Smooth muscle cell (in vitro differentiated cells): ENCODE data around the gene PPP1R12B. TPM values are rescaled to one million over a fixed set of nuclear protein-coding genes. Genes with fewer than 3 reads are reported as not detected.
"Not testable (repeated sequence)": the region's sequence is repeated elsewhere in the genome, so short reads cannot be mapped to it uniquely, and the experiment has no call there.

Experiments
- DNase-seq: peaks from one replicate; lab custom pipeline; 2025; ENCODE audit not compliant: unreplicated experiment; lab: John Stamatoyannopoulos, UW
- H2AFZ ChIP-seq: fragments of 200-600 bp; sonication (generic); 2 replicates; pipeline ENCODE4 v1.6.0; 2016; ENCODE audit warnings: antibody characterized with exemption, low read depth, mild to moderate bottlenecking
- H3F3A ChIP-seq: fragments of 200-600 bp; sonication (generic); 2 replicates; pipeline ENCODE4 v1.6.0; 2017; ENCODE audit warnings: antibody characterized with exemption, low read depth
- H3K27ac ChIP-seq: fragments of 200-600 bp; sonication (generic); 2 replicates; pipeline ENCODE4 v1.5.1; 2016; ENCODE audit warnings: low read depth, mild to moderate bottlenecking
- H3K27me3 ChIP-seq: fragments of 200-600 bp; sonication (generic); 2 replicates; pipeline ENCODE4 v1.6.1; 2016; ENCODE audit warnings: low read depth, mild to moderate bottlenecking
- H3K36me3 ChIP-seq: fragments of 200-600 bp; sonication (generic); 2 replicates; pipeline ENCODE4 v1.5.1; 2016; ENCODE audit warnings: low read depth
- H3K4me1 ChIP-seq: fragments of 200-600 bp; sonication (generic); 2 replicates; pipeline ENCODE4 v1.5.1; 2016; ENCODE audit warnings: low read depth
- H3K4me2 ChIP-seq: fragments of 200-600 bp; sonication (generic); 2 replicates; pipeline ENCODE4 v1.6.0; 2016; ENCODE audit warnings: mild to moderate bottlenecking
- H3K4me3 ChIP-seq: fragments of 200-600 bp; sonication (generic); 2 replicates; pipeline ENCODE4 v1.5.1; 2016; ENCODE audit warnings: mild to moderate bottlenecking
- H3K79me2 ChIP-seq: fragments of 200-600 bp; sonication (generic); 2 replicates; pipeline ENCODE4 v1.6.0; 2016; ENCODE audit warnings: low read depth, mild to moderate bottlenecking
- H3K9ac ChIP-seq: fragments of 200-600 bp; sonication (generic); 2 replicates; pipeline ENCODE4 v1.6.0; 2016; ENCODE audit warnings: low read depth
- H3K9me3 ChIP-seq: fragments of 200-600 bp; sonication (generic); replicated peaks from 2 replicates; pipeline ENCODE4 v1.5.1; 2016; ENCODE audit warnings: low read depth
- H4K20me1 ChIP-seq: fragments of 200-600 bp; sonication (generic); 2 replicates; pipeline ENCODE4 v1.6.0; 2016; ENCODE audit warnings: low read depth
- WGBS: methylation state at CpG from one replicate; pipeline ENCODE4 v1.1.7; 2016; ENCODE audit warnings: low lambda C conversion rate; 5-methylcytosine and 5-hydroxymethylcytosine counted together
- polyA plus RNA-seq: library from polyadenylated mRNA; unstranded; fragments of >200 nt; fragmentation: Nextera tagmentation; extraction: Ambion mirVana; gene quantifications from 2 replicates; pipeline ENCODE4 v1.2.1, GENCODE V29; 2016
- total RNA-seq: library from RNA; depleted of rRNA; stranded (reverse); fragments of >200 nt; gene quantifications from 2 replicates; pipeline ENCODE4 v1.2.3, GENCODE V29; 2014
- TF ChIP-seq, protein P1 (sequence below): fragments of 200-600 bp; sonication (generic); IDR thresholded peaks from 2 replicates; pipeline ENCODE4 v1.5.1; 2017; ENCODE audit warnings: borderline replicate concordance, mild to moderate bottlenecking, antibody characterized with exemption; ENCODE audit not compliant: insufficient read depth, poor library complexity, severe bottlenecking

Gene PPP1R12B
- total and polyA plus RNA-seq, 2 experiments from 2014 or later: 2.8 to 6.7 TPM

DNA sequence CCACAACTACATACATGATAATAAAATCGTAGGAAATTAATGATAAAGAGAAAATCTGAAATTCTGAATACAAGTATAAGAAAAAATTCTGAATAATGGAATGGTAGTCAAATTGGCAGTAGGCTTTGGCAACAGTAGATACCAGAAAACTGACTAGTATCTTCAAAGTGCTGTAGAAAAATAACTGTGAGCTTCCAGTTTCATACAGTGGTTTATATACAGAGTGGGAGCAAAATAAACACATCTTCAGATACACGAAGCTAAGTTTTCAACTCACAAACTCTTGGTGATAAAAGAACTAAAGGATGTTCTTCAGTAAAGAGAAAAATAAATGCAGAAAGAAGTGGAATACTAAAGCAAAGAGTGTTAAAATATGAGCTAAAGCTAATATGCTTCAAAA, 173.4 kb downstream of the PPP1R12B start:
- Histone ChIP-seq H3K36me3 (no peaks in the 10 kb centered on the region), H3K9me3 (no peaks in the 10 kb centered on the region), H3K4me1 (peaks cover 5% of the 10 kb centered on the region), H3K4me2 (no peak overlapping the region), H3K27me3 (no peaks in the 10 kb centered on the region), H3F3A (peaks cover 5% of the 10 kb centered on the region), H3K79me2 (no peaks in the 10 kb centered on the region), H3K4me3 (no peak overlapping the region), H2AFZ (no peak overlapping the region), H3K9ac (no peak overlapping the region), H4K20me1 (no peaks in the 10 kb centered on the region), H3K27ac (no peak overlapping the region)
- TF ChIP-seq, protein P1, sequence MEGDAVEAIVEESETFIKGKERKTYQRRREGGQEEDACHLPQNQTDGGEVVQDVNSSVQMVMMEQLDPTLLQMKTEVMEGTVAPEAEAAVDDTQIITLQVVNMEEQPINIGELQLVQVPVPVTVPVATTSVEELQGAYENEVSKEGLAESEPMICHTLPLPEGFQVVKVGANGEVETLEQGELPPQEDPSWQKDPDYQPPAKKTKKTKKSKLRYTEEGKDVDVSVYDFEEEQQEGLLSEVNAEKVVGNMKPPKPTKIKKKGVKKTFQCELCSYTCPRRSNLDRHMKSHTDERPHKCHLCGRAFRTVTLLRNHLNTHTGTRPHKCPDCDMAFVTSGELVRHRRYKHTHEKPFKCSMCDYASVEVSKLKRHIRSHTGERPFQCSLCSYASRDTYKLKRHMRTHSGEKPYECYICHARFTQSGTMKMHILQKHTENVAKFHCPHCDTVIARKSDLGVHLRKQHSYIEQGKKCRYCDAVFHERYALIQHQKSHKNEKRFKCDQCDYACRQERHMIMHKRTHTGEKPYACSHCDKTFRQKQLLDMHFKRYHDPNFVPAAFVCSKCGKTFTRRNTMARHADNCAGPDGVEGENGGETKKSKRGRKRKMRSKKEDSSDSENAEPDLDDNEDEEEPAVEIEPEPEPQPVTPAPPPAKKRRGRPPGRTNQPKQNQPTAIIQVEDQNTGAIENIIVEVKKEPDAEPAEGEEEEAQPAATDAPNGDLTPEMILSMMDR: no peak
- WGBS: 60% methylated on average over 2 of the region's 2 CpGs
- no peak for DNase-seq

DNA sequence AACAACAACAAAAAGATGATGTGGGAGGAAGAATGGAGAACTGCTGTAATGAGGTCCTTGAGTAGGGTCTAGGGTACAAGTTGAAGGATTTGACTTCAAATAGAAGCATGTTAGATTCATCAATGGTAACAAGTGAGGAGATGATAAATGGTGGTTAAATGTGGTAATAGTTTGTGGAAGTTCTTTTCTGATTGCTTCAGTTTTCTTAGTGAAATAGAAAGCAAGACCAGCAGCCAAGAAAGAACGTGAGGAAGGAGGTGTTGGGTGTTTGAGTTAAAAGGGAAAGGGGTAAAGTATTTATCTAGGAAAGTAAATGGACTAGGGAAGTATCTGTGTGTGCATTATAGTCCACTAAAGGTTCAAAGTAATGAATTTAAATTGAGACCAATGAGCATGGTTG, 177.6 kb downstream of the PPP1R12B start:
- H3K79me2 ChIP-seq, H3K36me3 ChIP-seq, H3F3A ChIP-seq, H3K9me3 ChIP-seq, H3K27ac ChIP-seq, H3K4me3 ChIP-seq, H3K9ac ChIP-seq, H2AFZ ChIP-seq, H3K27me3 ChIP-seq, DNase-seq, H3K4me1 ChIP-seq, H4K20me1 ChIP-seq, H3K4me2 ChIP-seq: not testable (repeated sequence)
- WGBS: 100% methylated on average over 1 of the region's 1 CpG

DNA sequence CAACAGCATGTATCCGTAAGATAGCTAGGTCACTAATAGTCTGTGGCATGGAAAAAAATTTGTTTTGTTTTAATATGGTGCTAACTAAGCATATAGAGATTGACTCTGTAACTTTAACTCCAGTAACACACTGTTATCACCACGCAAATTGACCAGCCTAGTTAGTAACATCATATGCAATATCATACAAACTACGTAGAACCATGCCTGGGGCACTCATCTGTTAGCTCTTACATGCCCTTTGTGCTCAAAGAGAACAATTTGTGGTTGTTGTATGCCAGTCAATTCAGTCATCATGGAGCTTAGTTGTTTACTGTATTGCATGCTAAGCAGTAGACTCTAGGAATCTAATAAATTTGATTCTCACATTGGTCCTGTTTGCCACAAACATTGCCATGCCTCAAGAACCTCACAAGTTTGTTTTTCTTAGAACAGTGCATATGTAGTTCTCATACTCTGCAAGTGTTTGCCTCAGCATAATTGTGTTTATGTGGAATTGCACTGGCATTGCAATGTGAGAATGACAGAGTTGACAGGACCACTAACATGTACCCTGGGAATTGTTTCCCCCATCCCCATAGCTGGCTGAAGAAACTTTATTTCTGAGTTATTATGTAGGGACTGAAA, 179.7 kb downstream of the PPP1R12B start:
- not testable (repeated sequence) for H3K27ac ChIP-seq, H4K20me1 ChIP-seq, DNase-seq, H3K4me2 ChIP-seq, H3K4me1 ChIP-seq, H2AFZ ChIP-seq, H3F3A ChIP-seq, H3K27me3 ChIP-seq, H3K9ac ChIP-seq, H3K36me3 ChIP-seq, H3K79me2 ChIP-seq, H3K9me3 ChIP-seq, H3K4me3 ChIP-seq
- WGBS: 89% methylated on average over 3 of the region's 3 CpGs

DNA sequence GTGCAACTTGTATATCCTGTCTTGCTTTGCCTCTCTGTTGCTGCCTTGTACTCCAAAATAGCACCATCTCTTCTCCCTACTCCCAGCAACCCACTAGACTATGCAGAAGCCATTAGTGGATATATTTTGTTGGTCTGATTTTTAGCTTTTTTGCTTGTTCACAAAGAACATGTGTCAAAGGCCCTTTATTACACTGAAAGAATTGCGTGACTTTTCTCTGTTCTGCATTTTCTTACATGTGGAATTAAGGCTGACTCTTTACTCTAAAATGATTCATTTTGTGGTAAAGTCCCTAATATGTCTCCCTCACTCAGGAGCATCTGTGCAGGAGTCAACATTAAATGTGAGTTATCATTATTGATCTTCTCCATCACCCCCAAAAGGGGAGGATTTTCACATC, 182.2 kb downstream of the PPP1R12B start:
- H3K27ac ChIP-seq: peak overlapping the region; percentile 75
- not testable (repeated sequence) for H3K4me2 ChIP-seq, DNase-seq, H3K4me1 ChIP-seq, H3K36me3 ChIP-seq, H4K20me1 ChIP-seq, H3K79me2 ChIP-seq, H3F3A ChIP-seq, H2AFZ ChIP-seq, H3K27me3 ChIP-seq, H3K9ac ChIP-seq, H3K9me3 ChIP-seq, H3K4me3 ChIP-seq
- WGBS: 81% methylated on average over 1 of the region's 1 CpG

DNA sequence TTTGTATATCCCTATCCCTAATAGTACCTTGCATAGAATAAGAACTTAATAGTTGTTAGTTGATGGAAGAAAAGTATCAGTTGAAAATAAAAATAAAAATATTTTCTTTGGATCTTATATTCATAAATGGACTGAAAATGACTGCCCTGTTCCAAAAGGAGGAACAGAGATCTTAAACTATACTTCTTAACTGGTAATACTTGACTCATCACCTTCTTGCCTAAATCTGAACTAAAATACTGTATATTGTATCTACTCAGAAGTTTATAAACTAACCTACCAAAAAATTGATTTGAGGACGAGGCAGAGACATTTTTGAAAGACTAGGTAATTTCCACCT, 182.9 kb downstream of the PPP1R12B start:
- Histone ChIP-seq H3K27me3 (no peaks in the 10 kb centered on the region), H3K79me2 (no peaks in the 10 kb centered on the region), H3K9me3 (no peaks in the 10 kb centered on the region), H3K36me3 (no peaks in the 10 kb centered on the region), H3K4me1 (no peaks in the 10 kb centered on the region), H3K9ac (peak overlapping the region; percentile 15), H4K20me1 (no peaks in the 10 kb centered on the region), H3K27ac (peak overlapping the region; percentile 75), H3F3A (no peaks in the 10 kb centered on the region), H3K4me3 (no peak overlapping the region), H2AFZ (no peak overlapping the region), H3K4me2 (peak overlapping the region; percentile 25)
- WGBS: 87% methylated on average over 1 of the region's 1 CpG
- TF ChIP-seq, protein P1: no peak
- DNase-seq: no peak

DNA sequence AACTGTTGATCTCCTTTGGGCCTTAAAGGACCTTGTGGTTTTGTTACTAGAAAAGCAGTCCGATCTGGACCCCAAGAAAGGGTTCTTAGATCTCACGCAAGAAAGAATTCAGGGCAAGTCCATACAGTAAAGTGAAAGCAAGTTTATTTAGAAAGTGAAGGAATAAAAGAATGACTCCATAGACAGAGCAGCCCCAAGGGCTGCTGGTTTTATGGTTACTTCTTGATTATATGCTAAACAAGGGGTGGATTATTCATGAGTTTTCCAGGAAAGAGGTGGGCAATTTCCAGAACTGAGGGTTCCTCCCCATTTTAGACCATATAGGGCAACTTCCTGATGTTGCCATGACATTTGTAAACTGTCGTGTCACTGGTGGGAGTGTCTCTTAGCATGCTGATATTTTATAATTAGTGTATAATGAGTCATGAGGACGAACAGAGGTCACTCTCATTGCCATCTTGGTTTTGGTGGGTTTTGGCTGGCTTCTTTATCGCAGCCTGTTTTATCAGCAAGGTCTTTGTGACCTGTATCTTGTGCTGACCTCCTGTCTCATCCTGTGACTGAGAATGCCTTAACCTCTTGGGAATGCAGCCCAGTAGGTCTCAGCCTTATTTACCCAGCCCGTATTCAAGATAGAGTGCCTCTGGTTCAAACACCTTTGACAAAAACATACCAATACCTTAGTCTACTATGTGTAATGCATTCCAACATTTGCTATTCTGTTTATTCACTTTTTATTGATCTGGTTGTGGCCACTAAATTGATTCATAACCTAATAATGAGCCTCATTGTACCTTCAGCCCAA, 183.5 kb downstream of the PPP1R12B start:
- DNase-seq: not testable (repeated sequence)
- 74% methylated on average over 6 of the region's 6 CpGs for WGBS

DNA sequence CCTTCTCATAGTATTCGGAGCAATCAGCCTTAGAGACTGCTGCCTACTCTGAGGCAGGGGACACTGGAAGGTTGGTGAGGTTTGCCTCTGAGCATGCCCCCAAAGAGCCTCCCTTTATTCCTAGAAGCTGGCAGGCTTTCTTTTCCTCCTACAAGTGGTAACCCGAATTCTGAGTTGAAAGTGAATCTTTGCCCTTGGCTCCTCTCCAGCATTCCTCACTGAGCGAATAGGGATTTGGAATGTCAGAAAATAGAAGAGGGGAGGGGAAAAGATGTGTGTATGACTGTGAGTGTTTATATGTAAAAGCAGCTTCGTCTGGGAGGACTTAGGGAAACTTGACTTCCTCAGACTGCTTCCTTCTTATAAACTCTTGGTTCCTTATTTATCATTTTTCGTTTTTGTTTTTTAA, 190.7 kb downstream of the PPP1R12B start:
- not testable (repeated sequence) for H2AFZ ChIP-seq, H3K4me1 ChIP-seq, H3K9me3 ChIP-seq, H3F3A ChIP-seq, H3K27me3 ChIP-seq, H3K36me3 ChIP-seq, H3K79me2 ChIP-seq, H4K20me1 ChIP-seq, DNase-seq
- Histone ChIP-seq H3K27ac (peak overlapping the region; percentile 84), H3K4me3 (peak overlapping the region; percentile 42), H3K9ac (peak overlapping the region; percentile 41), H3K4me2 (peak overlapping the region; percentile 89)
- 16% methylated on average over 5 of the region's 5 CpGs for WGBS

More for the DNA sequence above, 183.5 kb downstream of the PPP1R12B start:
- H3K36me3 ChIP-seq, H4K20me1 ChIP-seq, H2AFZ ChIP-seq, H3K9me3 ChIP-seq, H3K4me1 ChIP-seq, H3F3A ChIP-seq, H3K4me3 ChIP-seq, H3K27me3 ChIP-seq, H3K79me2 ChIP-seq: not testable (repeated sequence)
- Histone ChIP-seq H3K27ac (peak overlapping the region; percentile 75), H3K9ac (peak overlapping the region; percentile 15), H3K4me2 (peak overlapping the region; percentile 25)
